ENCODE measurements around the gene EIF3J. TPM values are rescaled to one million over a fixed set of nuclear protein-coding genes. Genes with fewer than 3 reads are reported as not detected.

EIF3J gene, protein sequence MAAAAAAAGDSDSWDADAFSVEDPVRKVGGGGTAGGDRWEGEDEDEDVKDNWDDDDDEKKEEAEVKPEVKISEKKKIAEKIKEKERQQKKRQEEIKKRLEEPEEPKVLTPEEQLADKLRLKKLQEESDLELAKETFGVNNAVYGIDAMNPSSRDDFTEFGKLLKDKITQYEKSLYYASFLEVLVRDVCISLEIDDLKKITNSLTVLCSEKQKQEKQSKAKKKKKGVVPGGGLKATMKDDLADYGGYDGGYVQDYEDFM
- 10 to 100 TPM; 70.6 to 87.8 TPM for total RNA-seq

DNA sequence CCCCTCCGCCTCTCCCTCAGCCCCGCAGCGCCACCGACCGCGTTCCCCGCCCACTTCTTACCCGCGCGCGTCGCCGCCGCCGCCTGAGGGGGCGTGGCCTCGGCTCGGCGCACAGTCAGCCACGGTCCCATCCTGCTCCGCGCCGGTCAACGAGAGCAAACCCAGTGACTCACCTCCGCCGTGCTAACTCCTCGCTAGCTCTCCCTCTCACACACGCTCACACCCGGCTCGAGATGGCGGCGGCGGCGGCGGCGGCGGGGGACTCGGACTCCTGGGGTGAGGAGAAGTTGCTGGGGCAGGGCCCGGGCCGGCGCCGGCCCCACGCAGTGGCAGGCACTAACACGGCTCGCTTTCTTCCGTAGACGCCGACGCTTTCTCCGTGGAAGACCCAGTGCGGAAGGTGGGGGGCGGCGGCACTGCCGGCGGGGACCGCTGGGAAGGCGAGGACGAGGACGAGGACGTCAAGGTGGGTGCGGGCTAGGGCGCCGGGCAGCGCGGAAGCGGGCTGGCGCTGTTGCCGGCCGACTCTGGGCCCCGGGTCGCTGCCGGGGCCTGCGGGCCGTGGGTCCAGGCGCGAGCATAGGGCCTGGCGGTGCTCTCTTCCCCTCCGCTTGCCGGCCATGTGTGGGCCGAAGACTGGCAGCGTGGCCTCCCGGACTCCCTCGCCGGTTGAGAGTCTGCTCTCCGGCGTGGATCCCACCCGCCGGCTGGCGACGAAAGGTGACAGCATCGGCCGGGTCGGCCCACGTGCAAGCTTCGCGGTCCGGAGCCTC lies at the start of gene EIF3J:
Gene EIF3J (plus strand): TSS at position 186 of the 773 bp plus-strand sequence. CDS start 48 bp downstream, at position 234.
- H3K4me1 Mint-ChIP-seq, result peaks cover 56% of the 10 kb centered on the region
- H3K36me3 Mint-ChIP-seq (ENCODE audit: low read depth), result peaks cover 50% of the 10 kb centered on the region
- DNase-seq, result peak; percentile 96
- peak within 1 kb of the TSS; percentile 95 for H3K27ac Mint-ChIP-seq
- CTCF ChIA-PET, result interaction anchor here (0.7 to 4.3 kb wide), 4 partner anchors 9 to 200 kb away, joined by 3 to 32 read pairs (median 4); no protein-coding TSS in a partner anchor
- POLR2A ChIA-PET, result interaction anchor here (0.7 to 2.8 kb wide), 27 partner anchors 9 to 710 kb away, joined by 3 to 78 read pairs (median 5); partner anchors contain the start of genes B2M, CTDSPL2, GOLM2 and PATL2
- peak within 1 kb of the TSS; percentile 84 for H3K4me3 Mint-ChIP-seq
- H3K9me3 Mint-ChIP-seq, result no peaks in the 10 kb centered on the region
- H3K27me3 Mint-ChIP-seq, result no peaks in the 10 kb centered on the region

- Mint-ChIP-seq H3K4me3 (no peak overlapping the region), H3K27ac (peak overlapping the region; percentile 20)
These were observed 47.5 kb upstream of the EIF3J start for GRCh38 chr15:44489464-44489863.

GRCh38 chr15:44490622-44491021 lies 46.3 kb upstream of the EIF3J start:
- no peak overlapping the region for H3K27ac Mint-ChIP-seq
- H3K27me3 Mint-ChIP-seq, result no peaks in the 10 kb centered on the region
- ChIA-PET POLR2A (interaction anchor here (1.1 kb wide), 1 partner anchor 63 kb away, joined by 3 read pairs; the partner anchor contains the start of gene CTDSPL2), CTCF (interaction anchor here (0.8 to 1.5 kb wide), 4 partner anchors 11 to 42 kb away, joined by 3 to 5 read pairs (median 4); no protein-coding TSS in a partner anchor)
- H3K4me3 Mint-ChIP-seq, result no peak overlapping the region
- peaks cover 21% of the 10 kb centered on the region for H3K4me1 Mint-ChIP-seq
- peaks cover 60% of the 10 kb centered on the region for H3K36me3 Mint-ChIP-seq (ENCODE audit: low read depth)
- no peaks in the 10 kb centered on the region for H3K9me3 Mint-ChIP-seq
- DNase-seq, result no peak

More at GRCh38 chr15:44489464-44489863, 47.5 kb upstream of the EIF3J start:
- POLR2A ChIA-PET, result no interaction called here
- Mint-ChIP-seq H3K36me3 (ENCODE audit: low read depth) (peaks cover 64% of the 10 kb centered on the region), H3K9me3 (no peaks in the 10 kb centered on the region), H3K27me3 (no peaks in the 10 kb centered on the region), H3K4me1 (peaks cover 25% of the 10 kb centered on the region)
- CTCF ChIA-PET, result interaction anchor here (1.1 kb wide), 1 partner anchor 12 kb away, joined by 4 read pairs; no protein-coding TSS in a partner anchor
- DNase-seq, result no peak

- DNase-seq, result no peak
- CTCF ChIA-PET, result interaction anchor here (1.1 to 1.5 kb wide), 2 partner anchors 12 to 40 kb away, joined by 3 to 4 read pairs; no protein-coding TSS in a partner anchor
- H3K36me3 Mint-ChIP-seq (ENCODE audit: low read depth), result peaks cover 62% of the 10 kb centered on the region
These were observed 44.9 kb upstream of the EIF3J start for GRCh38 chr15:44492040-44492439.

DNA sequence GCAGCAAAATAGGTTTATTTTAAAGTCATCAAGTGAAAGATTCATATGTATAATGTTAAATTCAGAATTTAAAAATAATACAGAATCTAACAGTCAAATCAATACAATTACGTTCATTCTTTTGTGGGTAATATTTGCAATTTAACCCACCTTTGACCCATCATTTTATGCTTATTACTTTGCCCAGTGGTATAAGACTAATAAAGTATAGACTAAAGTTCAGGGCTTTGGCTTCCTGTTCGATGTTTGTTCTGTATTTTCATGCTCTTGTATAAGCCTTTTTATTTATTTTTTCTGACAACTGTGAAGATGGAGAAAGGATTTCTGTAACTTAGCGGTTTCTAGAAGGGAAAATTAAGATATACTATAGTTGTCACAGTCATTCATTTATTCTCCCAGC lies 44.3 kb upstream of the EIF3J start:
- H3K27ac Mint-ChIP-seq, result no peak overlapping the region
- no peaks in the 10 kb centered on the region for H3K9me3 Mint-ChIP-seq
- ChIA-PET CTCF (no interaction called here), POLR2A (interaction anchor here (1.9 kb wide), 1 partner anchor 65 kb away, joined by 6 read pairs; the partner anchor contains the start of gene CTDSPL2)
- no peaks in the 10 kb centered on the region for H3K27me3 Mint-ChIP-seq
- peaks cover 15% of the 10 kb centered on the region for H3K4me1 Mint-ChIP-seq
- no peak overlapping the region for H3K4me3 Mint-ChIP-seq
- H3K36me3 Mint-ChIP-seq (ENCODE audit: low read depth), result peaks cover 56% of the 10 kb centered on the region
- DNase-seq, result no peak

More at GRCh38 chr15:44492040-44492439, 44.9 kb upstream of the EIF3J start:
- POLR2A ChIA-PET, result interaction anchor here (1.9 kb wide), 1 partner anchor 64 kb away, joined by 6 read pairs; the partner anchor contains the start of gene CTDSPL2
- Mint-ChIP-seq H3K27me3 (no peaks in the 10 kb centered on the region), H3K9me3 (no peaks in the 10 kb centered on the region), H3K27ac (no peak overlapping the region), H3K4me1 (peaks cover 18% of the 10 kb centered on the region), H3K4me3 (no peak overlapping the region)

GRCh38 chr15:44495562-44495961 lies 41.4 kb upstream of the EIF3J start:
- POLR2A ChIA-PET, result no interaction called here
- no peak for DNase-seq
- Mint-ChIP-seq H3K36me3 (ENCODE audit: low read depth) (peaks cover 42% of the 10 kb centered on the region), H3K9me3 (no peaks in the 10 kb centered on the region), H3K4me1 (peaks cover 8% of the 10 kb centered on the region), H3K27me3 (no peaks in the 10 kb centered on the region), H3K27ac (no peak overlapping the region), H3K4me3 (no peak overlapping the region)
- CTCF ChIA-PET, result no interaction called here

- H3K27ac Mint-ChIP-seq, result no peak overlapping the region
- no peak overlapping the region for H3K4me3 Mint-ChIP-seq
- POLR2A ChIA-PET, result interaction anchor here (1.0 to 2.0 kb wide), 4 partner anchors 18 to 229 kb away, joined by 3 to 13 read pairs (median 4); partner anchors contain the start of genes CTDSPL2 and EIF3J
- H3K4me1 Mint-ChIP-seq, result peaks cover 20% of the 10 kb centered on the region
- peaks cover 31% of the 10 kb centered on the region for H3K36me3 Mint-ChIP-seq (ENCODE audit: low read depth)
- H3K9me3 Mint-ChIP-seq, result no peaks in the 10 kb centered on the region
- no peak for DNase-seq
- no peaks in the 10 kb centered on the region for H3K27me3 Mint-ChIP-seq
- CTCF ChIA-PET, result interaction anchor here (0.9 to 2.0 kb wide), 12 partner anchors 10 to 281 kb away, joined by 3 to 9 read pairs (median 5); no protein-coding TSS in a partner anchor
These were observed 36.4 kb upstream of the EIF3J start for GRCh38 chr15:44500555-44500954.

- POLR2A ChIA-PET, result interaction anchor here (1.0 to 2.0 kb wide), 7 partner anchors 8 to 213 kb away, joined by 3 to 13 read pairs (median 4); partner anchors contain the start of genes CTDSPL2, EIF3J, GOLM2 and SPG11
- no peaks in the 10 kb centered on the region for H3K9me3 Mint-ChIP-seq
- H3K4me3 Mint-ChIP-seq, result no peak overlapping the region
- CTCF ChIA-PET, result interaction anchor here (0.6 to 2.0 kb wide), 22 partner anchors 8 to 285 kb away, joined by 3 to 9 read pairs (median 3); no protein-coding TSS in a partner anchor
- DNase-seq, result no peak
- H3K4me1 Mint-ChIP-seq, result peaks cover 20% of the 10 kb centered on the region
- no peaks in the 10 kb centered on the region for H3K27me3 Mint-ChIP-seq
- no peak overlapping the region for H3K27ac Mint-ChIP-seq
- H3K36me3 Mint-ChIP-seq (ENCODE audit: low read depth), result peaks cover 21% of the 10 kb centered on the region
These were observed 35.1 kb upstream of the EIF3J start for GRCh38 chr15:44501768-44502366.

DNA sequence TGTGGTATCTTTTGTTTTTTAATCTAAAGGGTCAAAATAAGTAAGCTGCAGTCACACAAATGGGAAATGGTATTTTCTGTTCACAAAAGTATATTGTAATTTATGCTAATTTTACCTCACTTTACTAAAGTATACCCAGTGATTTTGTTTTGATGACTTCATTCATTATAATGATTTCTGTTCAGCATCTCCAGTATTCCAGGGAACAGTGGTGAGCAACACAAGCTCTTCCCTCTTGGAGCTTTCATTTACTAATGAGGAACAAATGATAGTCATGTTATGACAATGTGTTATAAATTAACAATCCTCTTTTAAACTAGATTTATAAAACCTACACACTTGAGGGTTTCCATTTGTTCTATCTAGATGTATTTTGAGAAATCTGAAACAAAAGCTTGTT lies 20.5 kb upstream of the EIF3J start:
- no peak for DNase-seq
- H3K4me3 Mint-ChIP-seq, result no peak overlapping the region
- no peaks in the 10 kb centered on the region for H3K27me3 Mint-ChIP-seq
- peaks cover 5% of the 10 kb centered on the region for H3K4me1 Mint-ChIP-seq
- no peaks in the 10 kb centered on the region for H3K9me3 Mint-ChIP-seq
- POLR2A ChIA-PET, result interaction anchor here (1.1 to 1.2 kb wide), 3 partner anchors 12 to 89 kb away, joined by 3 to 4 read pairs (median 3); partner anchors contain the start of genes CTDSPL2 and EIF3J
- peaks cover 32% of the 10 kb centered on the region for H3K36me3 Mint-ChIP-seq (ENCODE audit: low read depth)
- CTCF ChIA-PET, result interaction anchor here (0.7 to 0.8 kb wide), 2 partner anchors 15 kb away, joined by 3 to 4 read pairs; no protein-coding TSS in a partner anchor
- H3K27ac Mint-ChIP-seq, result no peak overlapping the region

DNA sequence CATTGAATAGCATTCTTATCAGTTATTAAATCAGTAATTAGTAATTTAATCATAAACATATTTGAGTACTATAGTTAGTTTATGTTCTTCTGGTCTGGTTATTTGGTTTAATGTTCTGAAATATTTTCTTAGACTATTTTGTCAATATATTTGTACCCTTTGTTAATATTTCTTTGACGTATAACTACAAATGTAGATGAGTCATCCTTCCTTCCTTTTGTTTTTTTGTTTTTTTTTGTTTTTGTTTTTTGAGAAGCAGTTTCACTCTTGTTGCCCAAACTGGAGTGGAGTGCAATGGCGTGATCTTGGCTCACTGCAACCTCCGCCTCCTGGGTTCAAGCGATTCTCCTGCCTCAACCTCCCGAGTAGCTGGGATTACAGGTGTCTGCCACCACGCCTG lies 17.4 kb upstream of the EIF3J start:
- H3K36me3 Mint-ChIP-seq (ENCODE audit: low read depth), result peaks cover 38% of the 10 kb centered on the region

DNA sequence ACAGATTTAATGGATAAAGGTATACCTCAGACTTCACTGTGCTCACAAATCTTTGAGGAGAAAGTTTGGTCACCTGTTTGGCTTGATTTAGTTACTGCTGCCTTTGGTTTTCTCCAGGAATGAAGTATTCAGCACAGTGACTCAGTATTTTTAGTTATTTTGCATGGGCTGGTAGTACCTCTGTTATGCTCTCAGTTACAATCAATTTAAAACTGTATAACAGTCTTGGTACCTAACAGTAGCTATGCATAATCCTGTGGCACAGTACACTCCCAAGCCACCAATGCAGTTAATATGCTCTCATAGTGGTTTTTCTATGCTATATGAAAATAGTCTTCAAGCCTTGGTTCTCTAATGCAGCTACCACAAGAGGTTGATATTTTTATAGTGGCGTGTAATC lies 11.9 kb upstream of the EIF3J start:
- no peaks in the 10 kb centered on the region for H3K4me1 Mint-ChIP-seq
- H3K36me3 Mint-ChIP-seq (ENCODE audit: low read depth), result peaks cover 31% of the 10 kb centered on the region
- CTCF ChIA-PET, result no interaction called here
- no peak overlapping the region for H3K27ac Mint-ChIP-seq
- no peak for DNase-seq
- POLR2A ChIA-PET, result no interaction called here
- no peaks in the 10 kb centered on the region for H3K9me3 Mint-ChIP-seq
- no peaks in the 10 kb centered on the region for H3K27me3 Mint-ChIP-seq
- H3K4me3 Mint-ChIP-seq, result no peak overlapping the region

More for the DNA sequence above, 17.4 kb upstream of the EIF3J start:
- DNase-seq, result no peak
- Mint-ChIP-seq H3K27ac (no peak overlapping the region), H3K27me3 (no peaks in the 10 kb centered on the region), H3K4me1 (peaks cover 5% of the 10 kb centered on the region), H3K9me3 (no peaks in the 10 kb centered on the region), H3K4me3 (no peak overlapping the region)
- POLR2A ChIA-PET, result no interaction called here
- CTCF ChIA-PET, result no interaction called here

GRCh38 chr15:44527241-44527640 lies 9.7 kb upstream of the EIF3J start:
- CTCF ChIA-PET, result interaction anchor here (1.0 kb wide), 1 partner anchor 19 kb away, joined by 4 read pairs; no protein-coding TSS in a partner anchor
- H3K27ac Mint-ChIP-seq, result no peak overlapping the region
- H3K9me3 Mint-ChIP-seq, result no peaks in the 10 kb centered on the region
- no peaks in the 10 kb centered on the region for H3K4me1 Mint-ChIP-seq
- H3K36me3 Mint-ChIP-seq (ENCODE audit: low read depth), result peaks cover 25% of the 10 kb centered on the region
- no peak for DNase-seq
- H3K27me3 Mint-ChIP-seq, result no peaks in the 10 kb centered on the region
- H3K4me3 Mint-ChIP-seq, result no peak overlapping the region
- POLR2A ChIA-PET, result interaction anchor here (1.8 kb wide), 1 partner anchor 9 kb away, joined by 6 read pairs; the partner anchor contains the start of gene EIF3J
